Right lobe of liver (tissue), 4 donors: Measurements from ENCODE around the gene MCUB.

Experiments
- POLR2A ChIP-seq: fragments of 450-650 bp; IDR thresholded peaks from one replicate; pipeline ENCODE4 v1.6.1; 2017; ENCODE audit warnings: antibody characterized with exemption, mild to moderate bottlenecking
- TF ChIP-seq, protein P1 (sequence below), 4 donors: fragments of 200-600 bp in 3 of 4; fragments of 450-650 bp in 1 of 4; IDR thresholded peaks; one replicate each; pipeline versions ENCODE4 v1.5.1 to v1.8.0; 2016 to 2022; ENCODE audit warnings: antibody characterized with exemption in 4 of 4, mild to moderate bottlenecking in 2 of 4
- donor health status: DM: no; HTN: no; CAD: no.
- donor health status: DM: no; HTN: no; CAD: no.
- donor health status: DM: no; HTN: yes; CAD: no.

DNA sequence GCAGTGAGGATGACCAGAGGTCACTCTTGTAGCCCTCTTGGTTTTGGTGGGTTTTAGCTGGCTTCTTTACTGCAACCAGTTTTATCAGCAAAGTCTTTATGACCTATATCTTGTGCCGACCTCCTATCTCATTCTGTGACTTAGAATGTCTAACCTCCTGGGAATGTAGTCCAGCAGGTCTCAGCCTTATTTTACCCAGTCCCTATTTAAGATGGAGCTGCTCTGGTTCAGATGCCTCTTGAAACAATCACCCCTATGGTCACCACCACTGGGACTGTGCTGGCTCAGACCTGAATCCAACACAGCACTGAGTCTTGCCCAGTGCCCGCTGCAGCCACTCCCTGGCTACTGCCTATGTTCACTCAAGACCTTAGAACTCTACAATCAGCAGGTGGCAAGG, 49.4 kb downstream of the MCUB start:
- TF ChIP-seq, protein P1, sequence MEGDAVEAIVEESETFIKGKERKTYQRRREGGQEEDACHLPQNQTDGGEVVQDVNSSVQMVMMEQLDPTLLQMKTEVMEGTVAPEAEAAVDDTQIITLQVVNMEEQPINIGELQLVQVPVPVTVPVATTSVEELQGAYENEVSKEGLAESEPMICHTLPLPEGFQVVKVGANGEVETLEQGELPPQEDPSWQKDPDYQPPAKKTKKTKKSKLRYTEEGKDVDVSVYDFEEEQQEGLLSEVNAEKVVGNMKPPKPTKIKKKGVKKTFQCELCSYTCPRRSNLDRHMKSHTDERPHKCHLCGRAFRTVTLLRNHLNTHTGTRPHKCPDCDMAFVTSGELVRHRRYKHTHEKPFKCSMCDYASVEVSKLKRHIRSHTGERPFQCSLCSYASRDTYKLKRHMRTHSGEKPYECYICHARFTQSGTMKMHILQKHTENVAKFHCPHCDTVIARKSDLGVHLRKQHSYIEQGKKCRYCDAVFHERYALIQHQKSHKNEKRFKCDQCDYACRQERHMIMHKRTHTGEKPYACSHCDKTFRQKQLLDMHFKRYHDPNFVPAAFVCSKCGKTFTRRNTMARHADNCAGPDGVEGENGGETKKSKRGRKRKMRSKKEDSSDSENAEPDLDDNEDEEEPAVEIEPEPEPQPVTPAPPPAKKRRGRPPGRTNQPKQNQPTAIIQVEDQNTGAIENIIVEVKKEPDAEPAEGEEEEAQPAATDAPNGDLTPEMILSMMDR (IDR thresholded peaks at IDR 0.05) = no peak
- no peak for TF ChIP-seq POLR2A
